DND-41 (cell line): ENCODE measurements around the gene CDC20.

Experiments used
- ATAC-seq: fragments of 200-7000 bp; cut with Tn5 transposase; 3 replicates; pipeline ENCODE4 v1.9.1; 2021; ENCODE audit warnings: low read depth; ENCODE audit not compliant: insufficient read depth
- DNase-seq: peaks from one replicate; pipeline ENCODE4 v3.0.0-alpha.2; 2020
- H2AFZ ChIP-seq: 2 replicates; pipeline ENCODE4 v1.6.0; 2012; ENCODE audit warnings: low read depth, low read length
- H3K27ac ChIP-seq: 2 replicates; pipeline ENCODE4 v1.5.1; 2012; ENCODE audit warnings: low read length, inconsistent platforms
- H3K27me3 ChIP-seq: fragments of 200-600 bp; sonication (generic); 2 replicates; pipeline ENCODE4 v1.6.0; 2012; ENCODE audit warnings: low read length, mild to moderate bottlenecking, inconsistent platforms; ENCODE audit not compliant: insufficient read depth, poor library complexity
- H3K36me3 ChIP-seq: 2 replicates; pipeline ENCODE4 v1.5.1; 2012; ENCODE audit warnings: low read length, inconsistent platforms; ENCODE audit not compliant: insufficient read depth
- H3K4me1 ChIP-seq: 2 replicates; pipeline ENCODE4 v1.5.1; 2012; ENCODE audit warnings: mild to moderate bottlenecking, low read length; ENCODE audit not compliant: insufficient read depth
- H3K4me2 ChIP-seq: 2 replicates; pipeline ENCODE4 v1.6.0; 2012; ENCODE audit warnings: mild to moderate bottlenecking, moderate library complexity, low read length, inconsistent platforms; ENCODE audit not compliant: insufficient read depth
- H3K4me3 ChIP-seq, 2 experiments: fragments of 200-600 bp in 1 of 2; shearing (Covaris generic) in 1 of 2; 2 replicates each; pipeline ENCODE4 v1.5.1; 2012 to 2016; ENCODE audit warnings: inconsistent platforms in 2 of 2, low read length in 2 of 2, mild to moderate bottlenecking in 2 of 2, low read depth in 1 of 2, moderate library complexity in 1 of 2
- H3K79me2 ChIP-seq: 2 replicates; pipeline ENCODE4 v1.6.0; 2012; ENCODE audit warnings: low read length, inconsistent platforms; ENCODE audit not compliant: insufficient read depth
- H3K9ac ChIP-seq: 2 replicates; pipeline ENCODE4 v1.6.0; 2012; ENCODE audit warnings: low read depth, mild to moderate bottlenecking, inconsistent platforms, low read length, moderate library complexity
- H3K9me3 ChIP-seq: 2 replicates; pipeline ENCODE4 v1.5.1; 2012; ENCODE audit warnings: low read length, moderate library complexity, mild to moderate bottlenecking, inconsistent platforms; ENCODE audit not compliant: insufficient read depth, severe bottlenecking
- H4K20me1 ChIP-seq: 2 replicates; pipeline ENCODE4 v1.6.0; 2012; ENCODE audit warnings: low read length; ENCODE audit not compliant: insufficient read depth
- CTCF ChIP-seq: IDR thresholded peaks from 2 replicates; pipeline ENCODE4 v1.5.1; 2012; ENCODE audit warnings: borderline replicate concordance, low read length, moderate library complexity, mild to moderate bottlenecking; ENCODE audit not compliant: poor library complexity, severe bottlenecking; ENCODE audit errors: extremely low read depth
- EZH2 ChIP-seq: IDR thresholded peaks from 3 replicates; pipeline ENCODE4 v1.6.1; 2012; ENCODE audit warnings: borderline replicate concordance, low read depth, mild to moderate bottlenecking, moderate library complexity, low read length, inconsistent platforms; ENCODE audit not compliant: severe bottlenecking

CDC20 gene

GRCh38 chr1:43351421-43352350 lies 7.1 kb upstream of the CDC20 start:
- TF ChIP-seq CTCF: no peak
- no peak for TF ChIP-seq EZH2
- Histone ChIP-seq H3K9me3 (no peaks in the 10 kb centered on the region), H3K27me3 (no peaks in the 10 kb centered on the region), H3K36me3 (no peaks in the 10 kb centered on the region), H3K79me2 (no peaks in the 10 kb centered on the region), H3K9ac (no peak overlapping the region), H4K20me1 (no peaks in the 10 kb centered on the region), H3K4me2 (no peak overlapping the region), H3K4me3 (no peak overlapping the region), H3K4me1 (no peaks in the 10 kb centered on the region), H2AFZ (no peak overlapping the region), H3K27ac (no peak overlapping the region)
- ATAC-seq (no peak), DNase-seq (no peak)

GRCh38 chr1:43352351-43352705 lies 6.5 kb upstream of the CDC20 start:
- no peaks in the 10 kb centered on the region for H3K27me3 ChIP-seq
- H3K4me1 ChIP-seq: no peaks in the 10 kb centered on the region
- H3K9me3 ChIP-seq: no peaks in the 10 kb centered on the region
- H3K4me2 ChIP-seq: no peak overlapping the region
- DNase-seq (no peak), ATAC-seq (no peak)
- no peaks in the 10 kb centered on the region for H4K20me1 ChIP-seq
- no peaks in the 10 kb centered on the region for H3K36me3 ChIP-seq
- no peaks in the 10 kb centered on the region for H3K79me2 ChIP-seq
- H2AFZ ChIP-seq: no peak overlapping the region
- no peak overlapping the region for H3K4me3 ChIP-seq
- no peak for TF ChIP-seq EZH2
- no peak for TF ChIP-seq CTCF
- no peak overlapping the region for H3K9ac ChIP-seq
- H3K27ac ChIP-seq: no peak overlapping the region

GRCh38 chr1:43352881-43353280 lies 5.9 kb upstream of the CDC20 start:
- H3K27ac ChIP-seq: no peak overlapping the region
- no peaks in the 10 kb centered on the region for H3K9me3 ChIP-seq
- no peak overlapping the region for H3K9ac ChIP-seq
- TF ChIP-seq EZH2 (no peak), CTCF (no peak)
- peaks cover 2% of the 10 kb centered on the region for H3K79me2 ChIP-seq
- DNase-seq (no peak), ATAC-seq (peak; percentile 44; the same call in 1 of the 3 replicates)
- H3K4me2 ChIP-seq: no peak overlapping the region
- no peaks in the 10 kb centered on the region for H4K20me1 ChIP-seq
- no peak overlapping the region for H3K4me3 ChIP-seq
- H3K4me1 ChIP-seq: peaks cover 3% of the 10 kb centered on the region
- peak overlapping the region; percentile 27; the same call in 1 of the 2 replicates for H2AFZ ChIP-seq
- H3K27me3 ChIP-seq: no peaks in the 10 kb centered on the region
- no peaks in the 10 kb centered on the region for H3K36me3 ChIP-seq
